ENCODE measurements around the gene IGFBP2. TPM values are rescaled to one million over a fixed set of nuclear protein-coding genes. Genes with fewer than 3 reads are reported as not detected.

Gene IGFBP2
- total and polyA plus RNA-seq, 2 of the 4 experiments (the other 2 are of a cell fraction) = 33.5 to 236 TPM

DNA sequence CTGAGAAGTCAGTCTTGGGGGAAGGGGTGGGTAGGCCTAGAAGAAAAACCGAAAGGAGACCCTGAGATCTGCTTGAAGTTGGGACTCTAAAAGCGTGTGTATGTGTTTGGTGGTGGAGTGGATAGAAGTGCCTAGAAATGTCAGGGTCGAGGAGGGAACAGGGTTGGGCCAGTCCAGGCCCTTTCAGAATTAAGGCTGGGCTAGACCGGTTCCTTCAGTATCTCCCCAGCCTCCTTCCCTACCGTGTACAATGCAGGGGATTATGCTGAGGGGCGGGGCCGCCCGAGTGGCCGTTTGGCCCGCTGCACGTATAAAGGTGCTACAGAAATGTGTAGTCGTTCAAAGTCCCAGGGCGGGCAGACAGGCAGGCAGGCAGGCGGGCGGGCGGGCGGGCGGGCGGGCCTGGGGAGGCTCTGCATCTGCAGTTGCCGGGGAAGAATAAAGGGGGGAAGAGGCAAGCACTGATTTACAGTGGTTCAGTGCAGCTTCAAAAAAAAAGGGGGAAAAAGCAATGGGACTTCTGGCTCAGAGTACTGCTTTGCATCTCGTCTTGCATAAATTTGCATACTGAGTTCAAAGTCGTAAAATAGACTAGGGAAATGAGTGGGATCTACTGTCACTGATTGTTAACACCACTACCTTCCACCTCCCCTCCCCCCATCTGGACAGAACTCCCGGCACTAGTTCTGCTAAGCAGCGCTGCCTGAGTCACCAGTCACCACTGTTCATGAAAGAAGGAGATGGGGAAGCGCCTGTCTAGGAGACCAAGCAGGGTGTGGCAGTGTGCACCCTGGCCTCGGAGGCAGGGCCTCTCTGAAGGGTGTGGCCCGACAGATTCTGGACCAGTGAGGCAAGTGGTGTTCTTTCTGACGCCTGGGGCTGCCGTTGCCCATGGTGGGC lies 3.6 kb downstream of the IGFBP2 start (continued):
- no peak for TF ChIP-seq RFX5 (IDR thresholded peaks at IDR 0.05; ENCODE audit: low read depth, low read length)

DNA sequence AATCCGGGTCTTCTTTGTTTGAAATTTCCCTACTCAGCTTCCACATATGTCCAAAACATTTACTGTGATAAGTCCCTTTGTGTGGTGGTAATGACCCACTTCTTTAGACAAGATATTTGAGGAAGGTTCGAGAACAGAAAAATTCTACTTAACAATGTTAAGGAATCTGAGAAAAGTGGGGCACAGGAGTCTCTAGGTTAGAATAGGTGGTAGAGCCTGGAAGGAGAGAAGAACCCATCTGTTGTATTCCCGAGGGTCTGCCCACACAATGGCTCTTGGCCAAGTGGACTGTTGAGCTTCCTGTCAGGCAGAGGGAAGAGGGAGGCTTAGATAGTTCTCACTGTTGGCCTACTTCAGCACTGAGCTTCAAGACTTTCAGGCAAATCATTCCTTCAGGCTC lies 4.3 kb downstream of the IGFBP2 start:
- Histone ChIP-seq H3K36me3 (ENCODE audit: control insufficient read depth, insufficient read depth, low read length) (no peaks in the 10 kb centered on the region), H4K20me1 (ENCODE audit: insufficient read depth, low read length) (no peaks in the 10 kb centered on the region), H2AFZ (replicated peaks; ENCODE audit: low read length, poor library complexity) (no peak overlapping the region), H3K9ac (ENCODE audit: low read depth, low read length) (no peak overlapping the region), H3K9me1 (ENCODE audit: insufficient read depth, low read length) (no peaks in the 10 kb centered on the region), H2BK15ac (ENCODE audit: low read depth, low read length) (no peak overlapping the region), H3K4me2 (ENCODE audit: low read depth, low read length) (no peak overlapping the region), H3K18ac (ENCODE audit: low read depth, low read length) (no peak overlapping the region), H3K27me3 (ENCODE audit: control insufficient read depth, insufficient read depth, low read length) (peaks cover 23% of the 10 kb centered on the region), H3K14ac (replicated peaks; ENCODE audit: low read depth, low read length) (no peak overlapping the region), H4K5ac (ENCODE audit: low read depth, low read length) (no peak overlapping the region), H2AK5ac (ENCODE audit: low read depth, low read length) (no peak overlapping the region), H2BK5ac (ENCODE audit: low read depth, low read length, poor library complexity, severe bottlenecking) (no peak overlapping the region), H3K4me1 (ENCODE audit: control insufficient read depth, insufficient read depth, low read length) (peaks cover 4% of the 10 kb centered on the region; the same call in 1 of the 2 replicates), H3K4me3 (ENCODE audit: insufficient read depth, low read depth, low read length) (no peak overlapping the region), H3K56ac (ENCODE audit: extremely low read depth, insufficient read depth, low read length) (no peak overlapping the region), H4K91ac (ENCODE audit: insufficient read depth, low read depth, low read length) (no peak overlapping the region), H3K79me1 (ENCODE audit: low read depth in 1 of 2, low read length in 2 of 2) (no peaks in the 10 kb centered on the region), H2BK120ac (ENCODE audit: low read depth, low read length) (no peak overlapping the region), H2BK20ac (ENCODE audit: low read depth, low read length) (no peak overlapping the region), H4K8ac (ENCODE audit: low read depth in 2 of 2, low read length in 2 of 2) (no peak overlapping the region), H3K23ac (ENCODE audit: low read depth, low read length) (no peak overlapping the region), H3K9me3 (ENCODE audit: control insufficient read depth, insufficient read depth, low read length) (no peaks in the 10 kb centered on the region), H3K27ac (ENCODE audit: insufficient read depth, low read length) (no peak overlapping the region), H2AK9ac (replicated peaks; ENCODE audit: low read depth, low read length, poor library complexity) (peak overlapping the region; percentile 79), H3K4ac (ENCODE audit: low read depth, low read length) (no peak overlapping the region)
- dilution Hi-C loops (cut with HindIII; ENCODE audit: low sequenced_read_pairs, unreplicated experiment) = no loop called here
- WGBS, 2 experiments (ENCODE audit: extremely low coverage in 2 of 2, insufficient read length in 1 of 2) = 80% methylated on average over 1 of the region's 3 CpGs; no CpG with 5 or more reads in 1 of the 2 experiments
- ChIA-PET CTCF (no interaction called here), POLR2A (ENCODE audit: unreplicated experiment) (no interaction called here)
- in situ Hi-C loops (cut with MboI; ENCODE audit: low sequenced_read_pairs) = no loop called here
- BruUV-seq (replicated peaks) = no TSS peak
- TF ChIP-seq, protein P1, sequence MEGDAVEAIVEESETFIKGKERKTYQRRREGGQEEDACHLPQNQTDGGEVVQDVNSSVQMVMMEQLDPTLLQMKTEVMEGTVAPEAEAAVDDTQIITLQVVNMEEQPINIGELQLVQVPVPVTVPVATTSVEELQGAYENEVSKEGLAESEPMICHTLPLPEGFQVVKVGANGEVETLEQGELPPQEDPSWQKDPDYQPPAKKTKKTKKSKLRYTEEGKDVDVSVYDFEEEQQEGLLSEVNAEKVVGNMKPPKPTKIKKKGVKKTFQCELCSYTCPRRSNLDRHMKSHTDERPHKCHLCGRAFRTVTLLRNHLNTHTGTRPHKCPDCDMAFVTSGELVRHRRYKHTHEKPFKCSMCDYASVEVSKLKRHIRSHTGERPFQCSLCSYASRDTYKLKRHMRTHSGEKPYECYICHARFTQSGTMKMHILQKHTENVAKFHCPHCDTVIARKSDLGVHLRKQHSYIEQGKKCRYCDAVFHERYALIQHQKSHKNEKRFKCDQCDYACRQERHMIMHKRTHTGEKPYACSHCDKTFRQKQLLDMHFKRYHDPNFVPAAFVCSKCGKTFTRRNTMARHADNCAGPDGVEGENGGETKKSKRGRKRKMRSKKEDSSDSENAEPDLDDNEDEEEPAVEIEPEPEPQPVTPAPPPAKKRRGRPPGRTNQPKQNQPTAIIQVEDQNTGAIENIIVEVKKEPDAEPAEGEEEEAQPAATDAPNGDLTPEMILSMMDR (conservative IDR thresholded peaks at IDR 0.05; ENCODE audit: low read depth, low read length) = no peak
- TF ChIP-seq FOS (IDR thresholded peaks at IDR 0.05; ENCODE audit: low read depth, low read length) (no peak), RCOR1 (IDR thresholded peaks at IDR 0.05; ENCODE audit: insufficient replicate concordance, low read length) (no peak), MAFK (IDR thresholded peaks at IDR 0.05; ENCODE audit: low read depth, low read length) (no peak), POLR2A (IDR thresholded peaks at IDR 0.05; ENCODE audit: low read depth, low read length) (no peak), MXI1 (IDR thresholded peaks at IDR 0.05; ENCODE audit: borderline replicate concordance, low read depth, low read length) (no peak), RAD21 (IDR thresholded peaks at IDR 0.05; ENCODE audit: low read length) (no peak)
- TF ChIP-seq, protein P2, sequence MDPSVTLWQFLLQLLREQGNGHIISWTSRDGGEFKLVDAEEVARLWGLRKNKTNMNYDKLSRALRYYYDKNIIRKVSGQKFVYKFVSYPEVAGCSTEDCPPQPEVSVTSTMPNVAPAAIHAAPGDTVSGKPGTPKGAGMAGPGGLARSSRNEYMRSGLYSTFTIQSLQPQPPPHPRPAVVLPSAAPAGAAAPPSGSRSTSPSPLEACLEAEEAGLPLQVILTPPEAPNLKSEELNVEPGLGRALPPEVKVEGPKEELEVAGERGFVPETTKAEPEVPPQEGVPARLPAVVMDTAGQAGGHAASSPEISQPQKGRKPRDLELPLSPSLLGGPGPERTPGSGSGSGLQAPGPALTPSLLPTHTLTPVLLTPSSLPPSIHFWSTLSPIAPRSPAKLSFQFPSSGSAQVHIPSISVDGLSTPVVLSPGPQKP (IDR thresholded peaks at IDR 0.05; ENCODE audit: borderline replicate concordance, low read depth, low read length) = no peak
- intact Hi-C loops (cut with micrococcal nuclease) = no loop called here
- ATAC-seq (ENCODE audit: low read depth) (no peak), DNase-seq (no peak)
